Stomach (tissue), 4 donors: Measurements from ENCODE around the gene CELF2.

ENCODE experiments used
- CTCF ChIP-seq, 7 experiments: fragments of 450-650 bp in 4 of 7; fragments of 200-600 bp in 3 of 7; sonication (generic) in 3 of 7; IDR thresholded peaks; one replicate each; pipeline ENCODE4 v1.5.1; 2016 to 2019; ENCODE audit warnings: antibody characterized with exemption in 7 of 7, control low read depth in 2 of 7, mild to moderate bottlenecking in 1 of 7
- EP300 ChIP-seq: sonication (generic); formaldehyde crosslinking; IDR thresholded peaks from one replicate; pipeline ENCODE4 v1.6.1; 2017; ENCODE audit warnings: antibody characterized with exemption
- POLR2A ChIP-seq, 4 donors: fragments of 450-650 bp; IDR thresholded peaks; one replicate each; pipeline ENCODE4 v1.6.1; 2016; ENCODE audit warnings: antibody characterized with exemption in 4 of 4, control low read depth in 2 of 4, mild to moderate bottlenecking in 1 of 4, moderate library complexity in 1 of 4
- POLR2AphosphoS5 ChIP-seq, 3 donors: sonication (generic); formaldehyde crosslinking; IDR thresholded peaks; one replicate each; pipeline ENCODE4 v1.6.1; 2016; ENCODE audit warnings: antibody characterized with exemption in 3 of 3

DNA sequence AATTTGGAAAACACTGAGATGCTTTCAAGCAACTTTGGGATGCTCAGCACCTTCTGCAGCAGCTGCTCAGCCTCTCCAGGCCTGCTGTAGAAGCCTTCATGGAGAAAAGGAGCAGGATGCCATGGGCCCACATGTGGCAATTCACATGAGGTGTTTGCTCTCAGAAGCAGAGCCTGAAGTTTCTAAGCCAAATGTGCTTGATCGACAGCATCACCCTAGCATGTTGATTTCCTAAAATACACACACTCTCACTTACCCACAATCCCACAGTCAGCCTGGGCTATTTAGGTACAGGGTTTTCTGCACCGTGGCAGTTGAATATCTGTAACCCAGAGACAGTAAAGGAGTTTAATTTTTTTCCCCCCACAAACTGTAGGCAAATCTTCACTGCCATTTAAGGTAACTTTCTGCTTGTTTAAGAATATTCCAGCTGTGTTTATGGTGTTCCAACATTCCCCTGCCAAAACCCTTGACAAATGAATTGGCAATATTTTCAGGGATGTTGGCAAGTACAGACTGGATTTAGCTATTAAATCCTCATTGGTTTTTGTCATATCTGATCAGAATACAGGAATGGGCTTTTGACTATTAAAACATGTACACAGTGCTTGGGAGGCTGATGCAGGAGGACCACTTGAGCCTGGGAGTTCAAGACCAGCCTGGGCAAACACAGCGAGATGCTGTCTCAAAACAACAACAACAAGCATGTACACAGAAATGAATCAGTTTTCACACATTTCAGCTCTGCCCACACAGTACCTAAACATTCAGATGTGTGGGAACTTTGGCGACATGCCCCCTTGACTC, 244.2 kb downstream of the CELF2 start:
- TF ChIP-seq CTCF (IDR thresholded peaks at IDR 0.05), result no peak
- peak in 1 of 3 donors; percentile 34 for TF ChIP-seq POLR2AphosphoS5 (IDR thresholded peaks at IDR 0.05)
- no peak for TF ChIP-seq POLR2A (IDR thresholded peaks at IDR 0.05)
- TF ChIP-seq EP300, result no peak
